NCI-H2196 (cell line): Measurements from ENCODE around the gene UCKL1.
"Not testable (repeated sequence)": the region's sequence is repeated elsewhere in the genome, so short reads cannot be mapped to it uniquely, and the experiment has no call there.

Experiments
- DNase-seq: peaks from one replicate; lab custom pipeline; 2025; ENCODE audit not compliant: unreplicated experiment; lab: John Stamatoyannopoulos, UW

Gene UCKL1

DNA sequence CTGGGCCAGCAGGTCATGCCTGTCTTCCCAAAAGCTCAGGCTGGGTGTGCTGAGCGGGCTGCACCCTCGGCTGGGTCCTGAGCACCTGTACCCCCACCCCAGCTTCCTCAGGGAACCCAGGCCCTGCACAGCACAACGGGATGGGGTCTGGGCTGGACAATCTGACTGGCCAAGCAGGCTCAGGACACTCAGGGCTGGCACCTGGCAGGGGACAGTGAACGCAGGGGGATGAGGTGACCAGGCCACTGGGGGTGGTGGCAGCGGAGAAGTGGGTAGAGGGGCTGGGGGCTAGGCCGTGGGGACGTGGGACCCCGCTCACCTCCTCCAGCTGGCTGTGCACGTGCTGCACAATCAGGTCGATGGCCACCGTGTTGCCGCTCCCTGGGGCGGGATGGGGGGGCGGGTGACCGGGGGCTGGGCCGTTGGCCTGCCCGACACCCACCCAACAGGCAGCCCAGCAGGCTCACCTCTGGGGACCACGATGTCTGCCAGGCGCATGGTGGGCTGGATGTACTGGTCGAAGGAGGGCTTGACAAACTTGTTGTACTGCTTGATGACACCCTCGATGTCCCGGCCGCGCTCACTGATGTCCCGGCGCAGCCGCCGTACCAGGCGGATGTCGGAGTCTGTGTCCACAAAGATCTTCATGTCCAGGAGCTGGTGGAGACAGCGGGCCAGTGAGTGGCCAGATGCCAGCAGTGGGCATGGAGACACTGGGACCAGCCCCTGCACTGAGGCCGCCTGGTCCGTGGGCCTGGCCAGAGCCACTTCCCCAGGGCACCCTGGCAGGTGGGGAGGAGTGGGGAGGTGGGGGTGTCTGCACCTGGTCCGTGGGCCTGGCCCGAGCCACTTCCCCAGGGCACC, 11.9 kb downstream of the UCKL1 start:
- DNase-seq: no peak

DNA sequence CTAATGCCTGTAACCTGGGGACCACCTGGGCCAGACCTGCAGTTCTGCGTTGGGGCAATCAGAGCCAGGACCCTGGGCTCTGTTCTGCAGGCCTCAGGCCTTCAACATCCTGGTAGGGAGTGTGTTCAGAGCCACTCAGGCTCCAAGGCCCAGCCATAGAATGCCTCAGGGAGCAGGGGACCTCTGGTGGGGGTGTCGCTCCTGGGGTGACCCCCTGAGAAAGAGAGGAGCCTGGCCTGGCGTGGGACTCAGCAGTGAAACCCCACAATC, 12.5 kb downstream of the UCKL1 start:
- no peak for DNase-seq

DNA sequence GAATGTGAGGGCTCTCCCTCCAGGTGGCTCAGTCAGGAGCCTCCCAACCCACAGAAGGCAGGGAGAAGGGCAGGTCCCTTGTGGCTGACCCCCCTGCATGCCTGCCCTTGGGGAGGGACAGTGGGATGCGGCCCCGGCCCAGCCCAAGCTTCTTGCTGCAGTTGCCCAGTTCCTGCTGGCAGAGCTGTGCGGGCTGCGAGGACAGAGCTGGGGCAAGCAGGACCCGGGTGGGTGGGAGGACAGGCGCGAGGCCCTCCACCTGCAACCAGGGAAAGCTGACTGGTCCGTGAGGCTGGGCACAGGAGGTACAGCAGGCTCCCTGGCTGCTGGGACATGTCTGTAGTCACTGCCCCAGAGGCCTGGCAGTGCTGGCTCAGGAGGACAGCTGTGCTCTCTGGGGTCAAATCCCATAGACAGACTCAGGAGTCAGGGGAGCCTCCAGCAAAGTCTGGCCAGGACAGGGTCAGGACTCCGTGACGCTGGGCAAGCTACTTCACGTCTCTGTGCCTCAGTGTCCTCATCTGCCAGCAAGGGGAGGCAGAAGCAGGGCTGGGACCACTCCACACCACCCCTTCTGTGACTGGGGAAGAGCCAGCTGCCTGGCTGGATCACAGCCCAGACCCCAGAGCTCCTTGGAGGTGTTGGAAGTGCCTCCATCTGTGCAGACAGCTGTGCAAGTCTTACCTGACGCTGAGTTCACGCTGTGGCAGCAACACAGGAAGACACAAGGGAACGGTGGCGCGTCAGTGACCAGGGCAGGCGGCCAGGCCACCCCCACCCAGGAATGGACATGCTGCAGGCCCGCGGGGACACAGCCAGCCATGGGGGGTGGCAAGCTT, 13.0 kb downstream of the UCKL1 start:
- DNase-seq: no peak

DNA sequence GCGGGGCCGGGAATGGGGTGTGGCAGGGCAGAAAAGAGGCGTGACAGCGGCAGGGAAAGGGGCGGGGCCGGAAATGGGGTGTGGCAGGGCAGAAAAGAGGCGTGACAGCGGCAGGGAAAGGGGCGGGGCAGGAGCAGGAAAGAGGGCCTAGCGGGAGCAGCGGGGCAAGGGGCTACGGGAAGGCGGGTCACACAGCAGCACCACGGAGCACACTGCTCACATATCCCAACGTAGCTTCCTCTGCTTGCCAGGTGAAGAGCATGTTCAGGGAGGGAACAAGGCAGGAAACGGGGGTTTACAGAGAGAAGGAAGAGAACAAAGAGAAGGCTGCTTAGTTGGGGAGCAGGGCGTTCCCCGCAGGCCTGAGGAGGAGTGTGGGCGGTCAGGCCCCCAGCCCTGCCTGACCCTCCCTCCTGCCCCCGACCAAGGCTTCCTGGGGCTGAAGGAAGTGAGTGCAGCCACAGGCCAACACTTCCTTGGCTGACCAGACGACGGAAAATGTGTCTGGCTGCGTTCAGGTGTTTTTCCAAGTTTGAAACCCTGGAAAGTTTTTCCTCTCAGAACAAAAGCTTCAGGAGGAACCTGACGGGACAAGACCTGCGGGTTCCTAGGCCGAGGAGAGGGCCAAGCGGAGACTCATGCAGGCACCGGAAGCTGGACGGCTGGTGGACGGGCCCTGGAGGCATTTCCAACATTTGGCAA, 13.8 kb downstream of the UCKL1 start:
- no peak for DNase-seq

DNA sequence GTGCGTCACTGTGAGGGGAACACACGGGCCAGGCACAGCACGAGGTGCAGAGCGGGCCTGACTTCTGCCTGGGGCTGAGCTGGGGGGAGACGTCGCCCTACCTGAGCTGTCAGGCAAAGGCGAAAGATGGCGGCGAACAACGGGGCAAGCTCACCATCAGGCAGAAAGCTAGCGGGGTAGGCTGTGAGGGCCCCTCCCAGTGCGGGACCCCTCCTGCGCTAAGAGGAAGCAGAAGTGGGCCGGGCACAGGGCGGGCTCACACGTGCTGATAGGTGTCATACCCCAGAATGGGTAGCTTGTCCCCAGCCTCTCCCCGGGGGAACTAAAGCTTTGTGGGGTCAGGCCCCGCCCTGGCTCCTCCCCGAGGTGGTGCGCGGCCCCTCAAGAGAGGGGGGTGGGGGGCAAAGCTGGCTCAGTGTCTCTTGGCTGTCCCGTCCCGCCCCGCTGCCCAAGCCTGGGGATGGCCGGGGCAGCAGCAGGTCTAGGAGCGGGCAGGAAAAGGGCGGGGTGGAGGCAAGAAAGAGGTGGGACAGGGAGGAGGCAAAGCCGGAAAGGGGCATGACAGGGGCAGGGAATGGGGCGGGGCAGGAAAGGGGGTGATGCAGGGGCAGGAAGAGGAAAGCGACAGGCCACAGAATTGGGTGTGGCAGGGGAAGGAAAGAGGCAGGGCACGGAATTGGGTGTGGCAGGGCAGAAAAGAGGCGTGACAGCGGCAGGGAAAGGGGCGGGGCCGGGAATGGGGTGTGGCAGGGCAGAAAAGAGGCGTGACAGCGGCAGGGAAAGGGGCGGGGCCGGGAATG, 14.7 kb downstream of the UCKL1 start:
- no peak for DNase-seq

DNA sequence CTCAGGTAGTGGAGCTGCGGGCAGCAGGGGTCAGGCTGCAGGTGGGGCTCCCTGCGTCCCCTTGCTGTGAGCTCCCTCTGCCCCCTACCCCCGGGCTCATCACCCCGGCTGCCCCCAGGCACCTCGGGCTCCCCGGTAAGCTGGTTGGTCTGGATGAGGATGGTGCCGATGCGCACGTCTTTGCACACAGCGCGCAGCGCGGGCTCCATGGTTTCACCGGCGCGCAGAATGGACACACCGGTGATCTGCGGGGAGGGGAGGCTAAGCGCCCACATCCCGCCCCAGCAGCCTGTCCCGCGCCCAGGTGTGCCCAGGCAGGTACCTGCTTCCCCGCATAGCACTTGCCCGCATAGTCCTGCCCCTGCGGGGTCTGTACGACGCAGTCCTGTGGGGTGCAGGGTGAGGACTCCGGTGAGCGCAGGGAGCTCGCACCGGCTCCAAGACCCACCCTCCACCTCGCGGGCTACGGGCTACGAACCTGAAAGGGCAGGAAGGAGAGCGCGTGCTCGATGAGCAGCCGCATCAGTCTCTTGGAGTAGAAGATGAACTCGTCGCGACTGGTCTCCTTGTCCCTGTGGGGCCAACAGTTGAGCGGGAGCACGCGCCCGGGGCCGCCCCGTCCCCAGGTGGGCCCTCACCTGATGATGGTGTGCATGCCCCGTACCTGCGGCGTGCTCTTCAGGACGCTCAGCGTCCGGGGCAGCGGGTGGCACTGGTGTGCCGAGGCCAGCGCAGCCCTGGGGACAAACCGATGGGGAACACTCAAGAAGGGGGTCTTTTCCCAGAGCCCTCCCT, 15.5 kb downstream of the UCKL1 start:
- no peak for DNase-seq

DNA sequence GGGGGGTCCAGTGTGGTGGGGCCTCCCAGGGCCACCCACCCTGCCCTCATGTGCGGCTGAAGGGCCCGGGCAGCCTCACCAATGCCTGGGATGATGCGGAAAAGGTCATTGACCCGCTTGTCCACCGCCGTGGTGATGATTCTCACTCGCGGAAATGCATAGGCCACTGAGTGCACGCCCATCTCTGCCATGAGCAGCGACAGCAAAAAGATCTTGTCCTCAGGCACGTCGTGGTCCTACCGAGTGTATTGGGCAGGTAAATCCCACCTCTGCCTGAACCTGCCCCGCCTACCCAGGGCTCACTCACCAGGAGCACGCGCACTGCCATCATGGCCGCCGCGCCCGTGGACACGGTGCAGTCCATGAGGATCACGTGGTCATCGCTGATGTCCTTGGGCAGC, 16.1 kb downstream of the UCKL1 start:
- no peak for DNase-seq

DNA sequence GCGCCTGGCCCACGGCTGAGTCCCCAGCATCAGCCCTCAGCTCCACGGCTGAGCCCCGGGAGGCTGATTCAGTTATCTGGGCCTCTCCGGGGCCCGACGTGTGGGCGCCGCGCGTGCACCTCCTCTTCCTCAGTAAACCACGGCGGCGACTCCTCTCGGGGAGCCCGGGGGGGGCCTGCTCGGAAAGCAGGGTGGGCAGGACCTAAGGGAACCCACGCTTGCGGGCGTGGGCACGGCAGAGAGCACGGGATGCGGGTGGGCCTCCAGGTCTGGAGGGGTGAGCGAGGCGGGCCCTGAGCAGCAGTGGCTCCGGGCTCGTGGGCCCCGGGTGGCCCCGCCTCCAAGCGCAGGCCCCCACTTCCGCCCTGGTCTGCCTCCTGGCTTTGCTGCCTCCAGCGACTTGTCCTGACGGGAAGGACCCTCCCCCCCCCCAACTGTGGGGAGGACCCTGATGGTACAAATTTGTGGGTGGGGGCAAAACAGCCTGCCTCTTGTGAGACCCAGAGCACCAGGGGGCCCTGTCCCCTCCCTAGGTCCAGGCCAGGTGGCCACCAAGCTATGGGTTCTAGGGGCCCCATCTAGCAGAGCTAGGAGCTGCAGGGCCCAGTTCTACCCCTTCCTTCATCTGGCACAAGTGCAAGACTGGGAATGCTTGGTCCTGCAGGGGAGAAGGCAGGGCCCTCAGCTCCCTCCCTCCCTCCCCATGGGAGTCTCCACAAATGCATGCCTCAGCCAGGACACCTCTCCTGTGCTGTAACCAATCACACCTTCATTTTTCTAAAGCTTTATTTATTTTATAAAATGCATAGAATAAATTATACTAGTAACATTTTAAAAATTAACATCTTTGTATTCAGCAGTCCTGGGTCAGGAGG, 16.9 kb downstream of the UCKL1 start:
- no peak for DNase-seq

DNA sequence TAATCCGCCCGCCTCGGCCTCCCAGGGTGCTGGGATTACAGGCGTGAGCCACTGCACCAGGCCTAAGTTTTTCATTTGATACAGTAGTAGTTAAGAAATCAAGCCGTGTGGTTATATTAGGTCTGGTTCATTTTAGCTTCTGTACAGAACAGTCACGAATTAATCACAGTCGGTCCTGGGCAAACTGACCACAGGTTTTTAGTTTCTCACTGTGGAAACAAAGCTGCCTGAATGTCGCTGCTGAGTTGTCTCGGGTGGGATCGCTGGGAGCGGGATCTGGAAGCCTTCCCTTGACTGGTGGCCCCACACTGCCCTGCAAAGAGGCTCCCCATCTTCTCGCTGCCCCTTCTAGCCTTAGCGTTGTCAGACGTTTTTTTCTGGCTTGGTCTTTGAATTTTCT, 18.6 kb downstream of the UCKL1 start:
- no peak for DNase-seq

DNA sequence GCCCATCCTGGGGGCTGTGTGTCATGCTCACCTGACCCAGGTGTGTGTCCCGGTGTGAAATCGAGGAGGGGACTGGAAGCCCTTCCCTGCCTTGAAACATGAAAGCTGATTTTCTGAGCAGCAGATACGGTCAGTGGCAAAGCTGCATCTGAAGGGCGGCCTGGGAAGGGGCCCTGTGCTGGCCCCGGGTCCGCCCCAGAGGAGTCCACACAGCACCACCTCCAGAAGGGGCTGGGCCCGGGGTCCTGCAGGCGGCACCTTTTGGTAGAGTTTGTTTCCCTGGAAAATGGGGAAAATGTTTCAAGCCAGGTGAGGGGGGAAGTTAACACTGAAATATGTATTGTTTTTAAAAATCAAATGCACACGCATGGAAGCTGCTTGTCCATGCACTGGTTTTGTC, 20.8 kb downstream of the UCKL1 start:
- DNase-seq: no peak

DNA sequence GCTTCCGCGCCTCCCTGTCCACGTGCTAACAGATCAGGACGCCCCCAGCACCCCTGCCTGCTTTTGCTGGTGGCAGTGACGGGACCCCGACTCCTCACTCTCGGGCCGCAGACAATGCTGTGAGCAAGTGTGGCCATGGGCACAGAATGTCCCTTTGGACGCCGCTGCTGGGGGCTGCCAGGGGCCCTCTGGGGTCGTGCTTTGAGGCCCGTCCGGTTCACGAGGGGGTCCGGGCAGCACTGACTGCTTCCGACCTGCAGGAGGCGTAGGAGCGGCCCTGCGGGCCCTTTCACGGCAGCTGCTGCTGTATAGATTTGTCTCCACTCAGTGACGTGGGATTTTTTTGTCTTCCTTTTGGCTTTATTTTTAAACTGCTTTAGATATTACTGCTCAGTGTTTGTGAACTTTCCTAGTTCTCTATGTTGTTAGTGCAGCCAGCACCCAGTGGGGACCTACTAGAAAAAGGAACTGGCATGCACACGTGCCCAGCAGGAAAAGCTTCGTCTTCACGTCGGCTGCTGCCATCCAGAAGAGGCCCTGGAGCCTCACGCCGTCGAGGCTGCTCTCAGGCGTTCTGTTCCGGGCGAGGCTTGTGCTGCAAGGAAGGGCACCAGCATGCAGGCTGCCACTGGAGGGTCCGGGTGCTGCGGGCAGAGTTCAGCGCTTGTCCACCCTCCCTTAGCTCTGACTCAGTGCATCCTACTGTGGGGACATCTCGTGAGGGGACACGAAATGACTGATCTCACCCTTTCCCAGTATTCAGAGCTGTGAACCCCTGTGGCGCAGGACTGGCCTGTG, 21.7 kb downstream of the UCKL1 start:
- no peak for DNase-seq

DNA sequence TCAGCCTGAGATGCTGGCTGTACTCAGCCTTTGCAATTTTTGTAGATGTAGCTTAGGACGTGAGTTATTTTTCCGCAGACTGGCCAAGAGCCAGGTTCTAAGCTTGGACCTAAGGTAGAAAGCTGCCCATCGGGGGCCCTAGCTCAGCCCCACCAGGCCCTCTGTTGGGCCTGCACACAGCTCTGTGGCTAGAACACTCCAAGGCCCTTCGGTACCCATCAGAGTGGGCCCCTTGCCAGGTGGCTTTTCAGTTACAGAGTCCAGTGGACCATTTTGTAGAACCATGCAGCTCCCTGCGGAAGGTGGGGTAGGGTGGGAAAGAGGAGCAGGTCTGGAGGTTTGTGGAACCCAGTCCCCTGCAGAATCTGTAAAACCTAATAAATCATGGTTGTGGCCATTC, 22.6 kb downstream of the UCKL1 start:
- no peak for DNase-seq

DNA sequence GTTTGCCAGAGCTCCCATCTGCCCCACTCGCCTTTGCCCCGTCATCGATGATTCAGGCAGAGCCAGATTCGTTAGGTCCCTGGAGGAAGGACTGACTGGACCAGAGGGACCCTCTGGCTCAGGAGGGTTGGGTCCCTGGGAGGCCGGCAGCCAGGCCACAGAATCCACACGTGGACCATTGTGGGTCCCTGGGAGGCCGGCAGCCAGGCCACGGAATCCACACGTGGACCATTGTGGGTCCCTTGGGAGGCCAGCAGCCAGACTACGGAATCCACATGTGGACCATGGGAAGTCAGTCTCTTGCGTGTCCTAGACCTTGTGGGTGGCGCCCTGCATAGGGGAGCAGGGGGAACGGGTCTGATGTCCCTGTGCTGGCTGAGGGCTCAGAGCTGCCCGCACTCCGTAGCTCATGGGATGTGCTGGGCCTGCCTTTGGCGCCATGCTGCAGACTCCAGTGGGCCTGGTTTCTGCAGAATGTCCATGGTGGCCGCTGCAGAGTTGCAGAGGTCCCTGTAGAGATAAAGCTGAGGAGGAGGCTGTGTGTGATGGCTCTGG, 23.5 kb downstream of the UCKL1 start:
- DNase-seq: no peak

DNA sequence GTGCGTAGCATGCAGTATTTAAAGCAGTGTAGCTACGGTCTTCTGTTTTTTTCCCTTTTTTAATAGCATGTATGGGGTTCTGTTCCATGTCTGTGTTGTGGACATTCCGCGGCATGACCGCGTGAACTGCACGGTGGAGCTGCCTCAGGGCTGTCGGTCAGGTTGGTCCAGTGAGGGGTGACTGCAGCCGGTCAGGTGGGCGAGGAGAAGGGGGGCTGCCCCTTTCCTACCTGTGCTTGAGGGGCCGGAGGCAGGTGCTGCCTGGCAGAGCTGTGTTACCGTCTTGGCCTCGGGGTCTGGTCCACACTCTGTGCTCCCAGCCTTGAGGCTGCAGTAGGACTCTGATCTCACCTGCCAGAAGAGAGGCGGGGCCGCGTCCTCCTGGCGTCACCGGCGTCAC, 24.5 kb downstream of the UCKL1 start:
- no peak for DNase-seq

DNA sequence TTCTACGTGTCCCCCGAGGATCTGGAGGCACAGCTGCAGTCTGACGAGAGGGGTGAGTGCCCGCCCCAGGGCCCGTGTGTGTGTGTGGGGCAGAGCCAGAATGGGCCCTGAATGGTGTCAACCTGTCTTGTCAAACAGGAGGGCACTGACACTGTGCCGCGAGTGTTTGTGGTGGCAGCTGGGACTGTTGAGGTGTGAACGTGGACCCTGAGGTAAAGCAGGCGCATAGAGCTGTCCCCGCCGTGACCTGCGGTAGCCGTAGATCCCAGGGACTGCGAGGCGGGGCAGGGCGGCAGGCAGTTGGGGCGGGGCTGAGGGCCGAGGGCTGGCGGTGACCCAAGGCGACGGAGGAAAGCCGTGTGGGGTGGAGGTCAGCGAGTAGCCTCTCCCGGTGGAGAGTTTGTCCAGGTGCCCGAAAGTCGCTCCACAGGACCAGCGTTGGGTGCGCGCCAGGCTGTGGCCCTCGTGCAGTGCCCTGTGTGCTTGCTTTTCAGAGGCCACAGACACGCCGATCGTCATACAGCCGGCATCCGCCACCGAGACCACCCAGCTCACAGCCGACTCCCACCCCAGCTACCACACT, 25.2 kb downstream of the UCKL1 start:
- DNase-seq: no peak

DNA sequence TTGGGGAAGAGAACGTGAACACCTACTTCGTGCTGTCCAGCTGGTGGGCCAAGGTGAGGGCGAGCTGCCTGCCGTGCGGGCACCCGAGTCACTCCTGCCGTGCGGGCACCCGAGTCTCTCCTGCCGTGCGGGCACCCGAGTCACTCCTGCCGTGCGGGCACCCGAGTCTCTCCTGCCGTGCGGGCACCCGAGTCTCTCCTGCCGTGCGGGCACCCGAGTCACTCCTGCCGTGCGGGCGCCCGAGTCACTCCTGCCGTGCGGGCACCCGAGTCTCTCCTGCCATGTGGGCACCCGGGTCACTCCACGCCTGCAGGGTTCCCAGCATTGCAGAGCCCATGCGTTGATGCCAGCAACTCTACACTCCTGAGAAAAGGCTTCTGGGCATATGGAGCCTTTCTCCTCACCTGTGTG, 26.7 kb downstream of the UCKL1 start:
- not testable (repeated sequence) for DNase-seq

DNA sequence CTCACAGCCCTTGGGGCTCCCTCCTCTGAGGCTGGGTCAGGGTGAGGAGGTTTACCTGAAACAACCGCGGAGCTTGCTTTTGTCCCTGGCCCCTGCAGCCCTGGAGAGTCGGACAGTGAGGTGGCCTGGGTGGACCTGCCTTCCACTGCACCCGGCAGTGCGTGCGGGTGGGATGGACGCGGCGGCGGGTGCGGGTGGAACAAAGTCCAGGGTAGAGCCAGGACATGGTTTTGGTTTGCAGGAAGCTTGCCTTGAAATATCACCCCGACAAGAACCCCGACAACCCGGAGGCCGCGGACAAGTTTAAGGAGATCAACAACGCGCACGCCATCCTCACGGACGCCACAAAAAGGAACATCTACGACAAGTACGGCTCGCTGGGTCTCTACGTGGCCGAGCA, 27.1 kb downstream of the UCKL1 start:
- no peak for DNase-seq

DNA sequence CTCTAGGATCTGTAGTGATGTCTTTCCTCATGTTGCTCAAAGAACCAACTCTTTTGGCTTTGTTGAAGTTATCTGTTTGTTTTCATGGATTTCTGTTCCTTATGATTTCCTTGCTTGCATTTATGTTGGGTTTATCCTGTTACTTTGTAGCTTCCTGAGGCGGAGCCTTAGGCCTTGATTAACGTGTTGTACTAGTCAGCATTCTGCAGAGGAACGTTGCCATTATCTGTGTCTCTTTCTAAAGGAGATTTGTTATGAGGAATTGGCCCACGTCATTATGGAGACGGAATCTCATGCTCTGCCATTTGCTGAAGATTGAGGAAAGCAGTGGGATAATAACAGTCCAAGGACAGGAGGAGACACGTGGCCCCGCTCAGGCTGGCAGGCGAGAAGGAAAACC, 29.9 kb downstream of the UCKL1 start:
- no peak for DNase-seq
